Neural crest cell (in vitro differentiated cells): Measurements from ENCODE around the gene AUTS2. TPM values are rescaled to one million over a fixed set of nuclear protein-coding genes. Genes with fewer than 3 reads are reported as not detected.

Experiments
- DNase-seq: peaks from one replicate; pipeline ENCODE4 v3.0.0; 2021; ENCODE audit warnings: low read depth, mixed read lengths, low spot score
- H3K27ac Mint-ChIP-seq: one replicate; pipeline ENCODE4 v1.8.0; 2021; ENCODE audit warnings: mild to moderate bottlenecking, mixed read lengths; ENCODE audit not compliant: unreplicated experiment
- H3K27me3 Mint-ChIP-seq: 2 replicates; pipeline ENCODE4 v1.8.0; 2021; ENCODE audit warnings: low read depth, mild to moderate bottlenecking, mixed read lengths
- H3K36me3 Mint-ChIP-seq: 2 replicates; pipeline ENCODE4 v1.8.0; 2021; ENCODE audit warnings: low read depth, mild to moderate bottlenecking, mixed read lengths
- H3K4me1 Mint-ChIP-seq: 2 replicates; pipeline ENCODE4 v1.8.0; 2021; ENCODE audit warnings: mixed read lengths
- H3K4me3 Mint-ChIP-seq: one replicate; pipeline ENCODE4 v1.8.0; 2021; ENCODE audit warnings: mild to moderate bottlenecking, mixed read lengths
- H3K9me3 Mint-ChIP-seq: 2 replicates; pipeline ENCODE4 v1.8.0; 2021; ENCODE audit warnings: mixed read lengths
- CTCF ChIP-seq: fragments of 200-600 bp; sonication (generic); conservative IDR thresholded peaks from 2 replicates; pipeline ENCODE4 v1.5.0; 2021; ENCODE audit warnings: antibody characterized with exemption, mild to moderate bottlenecking
- total RNA-seq: library from RNA; stranded (reverse); gene quantifications from 2 replicates; pipeline ENCODE4 v1.2.1, GENCODE V29; 2021

The AUTS2 gene
- total RNA-seq, 1 donor from 2014 or later, result 152 TPM

GRCh38 chr7:70660819-70661191 is 1062.5 kb downstream of the AUTS2 start:
- Mint-ChIP-seq H3K27me3 (no peaks in the 10 kb centered on the region), H3K9me3 (no peaks in the 10 kb centered on the region), H3K36me3 (peaks cover 3% of the 10 kb centered on the region), H3K4me1 (peaks cover 17% of the 10 kb centered on the region), H3K27ac (no peak overlapping the region), H3K4me3 (no peak overlapping the region)
- no peak for DNase-seq
- no peak for TF ChIP-seq CTCF

- Mint-ChIP-seq H3K27me3 (no peaks in the 10 kb centered on the region), H3K9me3 (no peaks in the 10 kb centered on the region), H3K4me3 (no peak overlapping the region), H3K36me3 (peaks cover 3% of the 10 kb centered on the region), H3K4me1 (peaks cover under 1% of the 10 kb centered on the region), H3K27ac (no peak overlapping the region)
- TF ChIP-seq CTCF, result no peak
- no peak for DNase-seq
Measured at GRCh38 chr7:70663680-70664079, 1065.4 kb downstream of the AUTS2 start.

GRCh38 chr7:70665997-70666396 is 1067.7 kb downstream of the AUTS2 start:
- no peak for DNase-seq
- no peaks in the 10 kb centered on the region for H3K27me3 Mint-ChIP-seq
- no peak for TF ChIP-seq CTCF
- H3K27ac Mint-ChIP-seq, result no peak overlapping the region
- H3K9me3 Mint-ChIP-seq, result no peaks in the 10 kb centered on the region
- no peaks in the 10 kb centered on the region for H3K36me3 Mint-ChIP-seq
- no peak overlapping the region for H3K4me3 Mint-ChIP-seq
- no peaks in the 10 kb centered on the region for H3K4me1 Mint-ChIP-seq

GRCh38 chr7:70667406-70667805 is 1069.1 kb downstream of the AUTS2 start:
- H3K4me1 Mint-ChIP-seq, result peaks cover 8% of the 10 kb centered on the region
- no peak overlapping the region for H3K27ac Mint-ChIP-seq
- H3K4me3 Mint-ChIP-seq, result no peak overlapping the region
- H3K9me3 Mint-ChIP-seq, result no peaks in the 10 kb centered on the region
- no peak for TF ChIP-seq CTCF
- H3K27me3 Mint-ChIP-seq, result no peaks in the 10 kb centered on the region
- no peak for DNase-seq
- no peaks in the 10 kb centered on the region for H3K36me3 Mint-ChIP-seq

- no peak for DNase-seq
- peaks cover 11% of the 10 kb centered on the region for H3K4me1 Mint-ChIP-seq
- no peak overlapping the region for H3K4me3 Mint-ChIP-seq
- TF ChIP-seq CTCF, result no peak
- H3K27ac Mint-ChIP-seq, result no peak overlapping the region
- H3K36me3 Mint-ChIP-seq, result no peaks in the 10 kb centered on the region
- H3K9me3 Mint-ChIP-seq, result no peaks in the 10 kb centered on the region
- H3K27me3 Mint-ChIP-seq, result no peaks in the 10 kb centered on the region
Measured at GRCh38 chr7:70668606-70669358, 1070.5 kb downstream of the AUTS2 start.
